H1 (cell line): ENCODE results near the gene BBS9. TPM values are rescaled to one million over a fixed set of nuclear protein-coding genes. Genes with fewer than 3 reads are reported as not detected.

ENCODE experiments used
- ATF2 ChIP-seq: IDR thresholded peaks from 2 replicates; pipeline ENCODE4 v1.6.1; 2012; ENCODE audit warnings: low read length, inconsistent platforms
- CHD1 ChIP-seq: IDR thresholded peaks from 2 replicates; pipeline ENCODE4 v1.6.1; 2012; ENCODE audit warnings: low read depth, low read length, improper control_type of control experiment
- GTF2F1 ChIP-seq: IDR thresholded peaks from 2 replicates; pipeline ENCODE4 v1.6.1; 2012; ENCODE audit warnings: low read depth, low read length, improper control_type of control experiment, borderline replicate concordance
- NRF1 ChIP-seq: IDR thresholded peaks from 2 replicates; pipeline ENCODE4 v1.6.1; 2011; ENCODE audit warnings: mild to moderate bottlenecking, low read depth, low read length, improper control_type of control experiment
- RNF2 ChIP-seq: fragments of 200-900, 300-1000 bp; sonication (generic); IDR thresholded peaks from 2 replicates; pipeline ENCODE4 v1.7.1; 2016; ENCODE audit warnings: borderline replicate concordance, low read depth, mild to moderate bottlenecking, antibody characterized with exemption, low read length; ENCODE audit not compliant: poor library complexity, severe bottlenecking; ENCODE audit errors: missing control alignments
- polyA plus RNA-seq, 7 experiments: library from polyadenylated mRNA; depleted of rRNA in 3 of 7; stranded (reverse) in 5 of 7; unstranded in 2 of 7; fragments of >200 nt in 5 of 7; fragments of 200-250 nt in 2 of 7; gene quantifications; 1 replicate in 5 of 7; 2 replicates in 1 of 7; 4 replicates in 1 of 7; pipeline versions ENCODE4 v1.2.1 to v1.2.3, GENCODE V29; 2011 to 2013; ENCODE audit warnings: missing spikeins in 2 of 7, mixed read lengths in 2 of 7
- total RNA-seq: library from RNA; stranded (reverse); fragmentation: NEBNext Ultra II Directional; extraction: Animal tissue kit (Norgen Biotek cat#: 25700); gene quantifications from 2 replicates; pipeline ENCODE4 v1.2.1, GENCODE V29; 2021

Gene BBS9
- total and polyA plus RNA-seq, 2 of the 8 experiments (the other 6 are each of a cell fraction or from before 2014, with no cell fraction given) = 22.3 to 37.0 TPM

- TF ChIP-seq ATF2 (no peak), GTF2F1 (no peak), RNF2 (no peak), NRF1 (no peak), CHD1 (no peak)
These were observed 448.8 kb downstream of the BBS9 start (continued) for GRCh38 chr7:33578166-33578565.
